HG03457 (cell line): ENCODE data around the gene PI4KA.

ENCODE experiments used
- ATAC-seq: cut with Tn5 transposase; IDR thresholded peaks from one replicate; pipeline ENCODE4 v1.9.1; 2021; ENCODE audit warnings: moderate number of reproducible peaks; ENCODE audit not compliant: unreplicated experiment

The PI4KA gene

GRCh38 chr22:20881869-20882815 is 23.5 kb upstream of the PI4KA start:
- no peak for ATAC-seq

DNA sequence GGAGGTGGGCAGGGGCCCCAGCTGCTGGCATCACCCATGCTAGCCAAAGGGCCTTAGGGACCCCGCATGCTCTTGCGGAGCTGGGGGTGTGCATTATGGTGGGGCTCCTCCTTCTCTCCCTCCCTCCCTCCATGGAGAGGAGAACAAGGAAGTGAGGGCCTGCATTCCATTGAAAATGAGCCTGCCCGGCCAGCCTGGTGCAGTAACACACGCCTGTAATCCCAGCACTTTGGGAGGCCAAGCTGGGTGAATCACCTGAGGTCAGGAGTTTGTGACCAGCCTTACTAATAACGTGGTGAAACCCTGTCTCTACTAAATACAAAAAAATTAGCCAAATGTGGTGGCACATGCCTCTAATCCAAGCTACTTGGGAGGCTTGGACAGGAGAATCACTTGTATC is 22.6 kb upstream of the PI4KA start:
- no peak for ATAC-seq

GRCh38 chr22:20877715-20878114 is 19.1 kb upstream of the PI4KA start:
- ATAC-seq = no peak

- ATAC-seq = no peak
Measured at GRCh38 chr22:20875296-20875695, 16.7 kb upstream of the PI4KA start.

DNA sequence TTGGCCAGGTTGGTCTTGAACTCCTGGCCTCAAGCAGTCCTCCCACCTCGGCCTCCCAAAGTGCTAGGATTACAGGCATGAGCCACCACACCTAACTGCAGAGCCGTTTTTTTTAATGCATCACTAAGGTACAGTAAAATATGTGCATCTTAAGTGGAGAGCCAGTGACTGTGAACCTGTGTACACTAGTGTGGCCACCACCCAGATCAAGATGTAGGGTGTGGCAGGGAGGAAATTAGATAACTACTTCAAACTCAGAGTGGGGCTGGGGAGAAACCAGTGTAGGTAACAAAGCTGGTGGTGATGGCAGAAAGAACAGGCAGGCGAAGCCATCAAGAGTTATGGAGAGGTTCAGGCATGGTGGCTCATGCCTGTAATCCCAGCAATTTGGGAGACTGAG is 14.6 kb upstream of the PI4KA start:
- no peak for ATAC-seq

- no peak for ATAC-seq
Measured at GRCh38 chr22:20869234-20869633, 10.6 kb upstream of the PI4KA start.

DNA sequence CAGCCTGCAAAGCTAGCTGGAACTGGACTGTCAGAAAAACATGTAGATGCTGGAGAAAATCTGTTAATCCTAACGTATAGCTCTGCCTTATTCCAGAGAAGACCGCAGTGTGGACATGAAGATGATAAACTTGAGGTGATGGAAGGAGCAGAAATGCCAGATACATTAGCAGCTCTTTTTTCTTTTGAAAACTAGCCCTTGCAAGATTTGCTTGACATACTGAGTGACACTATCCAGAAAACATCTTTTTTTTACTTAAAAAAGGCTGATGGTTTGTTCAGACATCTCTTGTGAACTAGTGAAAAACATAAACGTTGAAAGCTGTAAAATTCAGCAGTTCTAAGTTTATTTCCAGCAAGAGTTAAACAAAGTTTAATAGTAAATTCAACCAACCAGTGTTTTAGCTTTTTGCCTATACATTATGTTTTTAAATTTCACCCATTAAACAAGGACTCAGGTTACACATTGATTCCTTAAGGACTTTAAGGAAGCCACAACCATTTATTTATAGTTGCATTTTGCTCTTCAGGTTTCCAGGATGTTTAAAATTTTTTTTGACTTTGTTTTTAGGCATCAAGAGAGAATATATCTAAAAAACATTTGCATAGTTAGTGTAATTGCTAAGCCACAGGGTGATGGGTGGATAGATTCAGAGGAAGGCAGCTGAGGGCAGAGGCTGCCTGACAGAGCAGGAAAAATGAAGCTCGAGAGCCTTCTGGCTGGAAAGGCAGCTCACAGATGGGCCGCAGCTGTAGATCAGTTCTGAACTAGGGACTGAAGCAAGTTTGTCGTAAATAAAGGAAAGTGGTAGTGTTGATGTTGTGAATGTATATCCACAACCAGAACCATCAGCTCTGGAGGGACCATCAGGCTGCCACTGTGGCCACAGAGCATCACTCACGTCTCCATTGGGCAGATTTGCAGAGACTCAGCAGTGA is 9.7 kb upstream of the PI4KA start:
- no peak for ATAC-seq

- no peak for ATAC-seq
Measured at GRCh38 chr22:20867179-20868024, 8.8 kb upstream of the PI4KA start.

- no peak for ATAC-seq
Measured at GRCh38 chr22:20866736-20867135, 8.1 kb upstream of the PI4KA start.

DNA sequence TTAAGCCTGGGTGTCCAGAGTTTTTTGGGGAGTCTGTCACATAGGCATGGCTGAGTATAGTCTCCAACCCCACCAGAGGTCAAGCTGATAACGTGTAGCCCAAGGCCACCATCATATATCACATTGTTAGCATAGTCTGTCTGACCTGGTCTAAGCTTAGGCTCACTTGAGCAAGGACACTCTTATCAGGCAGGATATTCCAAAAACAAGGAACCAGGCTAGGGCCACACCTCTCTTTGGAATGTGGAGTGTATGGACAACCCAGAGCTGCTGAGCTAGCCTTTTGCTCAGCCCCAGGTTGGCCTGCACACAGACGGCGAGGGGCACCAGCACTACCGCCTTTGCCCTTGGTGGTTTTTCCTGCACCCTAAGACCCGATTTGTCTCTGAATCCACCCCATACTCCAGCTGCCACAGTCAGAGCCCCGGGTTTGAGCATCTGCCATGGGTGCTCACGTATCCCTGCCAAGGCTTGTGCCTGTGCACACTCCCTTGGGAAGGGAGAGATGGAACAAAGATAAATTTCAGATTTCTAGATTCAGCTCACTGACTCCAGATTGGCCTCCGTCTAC is 7.3 kb upstream of the PI4KA start:
- no peak for ATAC-seq

- ATAC-seq = no peak
Measured at GRCh38 chr22:20865331-20865730, 6.7 kb upstream of the PI4KA start.

GRCh38 chr22:20864186-20864908 is 5.7 kb upstream of the PI4KA start:
- no peak for ATAC-seq

GRCh38 chr22:20863366-20863765 is 4.8 kb upstream of the PI4KA start:
- ATAC-seq = no peak

DNA sequence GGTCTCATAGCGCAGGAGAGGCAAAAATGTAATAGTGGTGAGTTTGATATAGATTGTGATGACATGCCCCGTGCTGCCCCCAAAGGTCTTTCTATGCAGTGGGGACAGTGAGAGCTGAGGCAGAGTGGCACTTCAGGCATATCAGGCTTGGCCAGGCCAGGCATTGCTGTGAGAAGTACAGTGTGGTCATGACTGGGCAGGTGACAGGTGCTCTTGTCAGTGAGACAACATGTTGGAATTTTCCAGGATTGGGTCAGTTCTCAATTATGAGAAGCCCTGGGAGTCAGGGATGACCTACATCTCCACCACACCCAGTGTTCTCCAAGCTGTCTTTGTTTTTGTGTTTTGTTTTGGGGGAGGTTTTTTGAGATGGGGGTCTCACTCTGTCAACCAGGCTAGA is 3.9 kb upstream of the PI4KA start:
- ATAC-seq = no peak

GRCh38 chr22:20859615-20860014 is 1.0 kb upstream of the PI4KA start:
- ATAC-seq = no peak

GRCh38 chr22:20857838-20858614 is 585 bp downstream of the PI4KA start:
- ATAC-seq = peak; percentile 44

- ATAC-seq = no peak
Measured at GRCh38 chr22:20857247-20857643, 1.4 kb downstream of the PI4KA start.

DNA sequence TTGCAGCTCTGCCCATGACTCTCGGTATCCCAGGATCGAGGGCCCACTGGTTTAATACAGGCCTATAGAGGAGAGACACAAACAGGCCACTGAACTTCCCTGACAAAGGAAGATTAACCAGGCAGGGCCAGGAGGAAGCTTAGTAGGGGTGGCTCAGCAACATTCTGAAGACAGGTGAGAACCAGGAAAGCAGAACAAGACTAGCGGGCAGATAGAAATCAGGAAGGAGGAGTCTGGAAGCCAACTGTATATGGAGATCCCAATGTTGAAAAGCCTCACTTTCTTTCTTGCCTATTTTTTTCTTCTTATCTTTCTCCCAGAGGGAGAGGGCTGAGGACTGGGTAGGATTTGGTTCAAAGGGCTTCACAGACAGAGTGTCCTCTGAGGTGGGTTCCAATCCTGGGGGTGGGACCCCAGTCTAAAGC is 5.4 kb downstream of the PI4KA start:
- ATAC-seq = no peak

DNA sequence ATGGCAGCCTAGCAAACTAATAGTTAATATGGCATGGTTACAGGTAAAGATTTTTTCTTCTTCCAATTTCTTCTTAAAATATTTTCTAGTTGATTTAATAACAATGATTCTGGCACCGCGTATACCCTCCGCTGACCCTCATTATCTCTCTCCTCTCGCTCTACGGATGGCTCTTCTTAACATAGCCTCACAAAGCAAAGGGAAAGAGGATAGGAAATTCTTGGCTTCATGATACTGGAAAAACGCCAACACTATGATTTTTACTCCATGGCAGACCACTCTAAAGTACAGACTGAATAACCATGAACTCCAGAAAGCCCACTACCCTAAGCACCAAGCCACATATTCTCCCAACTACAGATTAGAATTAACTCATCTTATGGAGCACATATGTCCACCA is 6.1 kb downstream of the PI4KA start:
- ATAC-seq = no peak
